Gastroesophageal sphincter (tissue), 3 donors: Measurements from ENCODE around the gene RAI1.

Experiments
- CTCF ChIP-seq, 4 experiments: fragments of 200-600 bp in 2 of 4; fragments of 450-650 bp in 2 of 4; sonication (generic) in 1 of 4; IDR thresholded peaks; one replicate each; pipeline ENCODE4 v1.5.1; 2017 to 2019; ENCODE audit warnings: antibody characterized with exemption in 4 of 4, mild to moderate bottlenecking in 2 of 4, moderate library complexity in 2 of 4
- POLR2A ChIP-seq, 2 donors: fragments of 450-650 bp; IDR thresholded peaks; one replicate each; pipeline ENCODE4 v1.6.1; 2017; ENCODE audit warnings: antibody characterized with exemption in 2 of 2, mild to moderate bottlenecking in 2 of 2, moderate library complexity in 1 of 2

DNA sequence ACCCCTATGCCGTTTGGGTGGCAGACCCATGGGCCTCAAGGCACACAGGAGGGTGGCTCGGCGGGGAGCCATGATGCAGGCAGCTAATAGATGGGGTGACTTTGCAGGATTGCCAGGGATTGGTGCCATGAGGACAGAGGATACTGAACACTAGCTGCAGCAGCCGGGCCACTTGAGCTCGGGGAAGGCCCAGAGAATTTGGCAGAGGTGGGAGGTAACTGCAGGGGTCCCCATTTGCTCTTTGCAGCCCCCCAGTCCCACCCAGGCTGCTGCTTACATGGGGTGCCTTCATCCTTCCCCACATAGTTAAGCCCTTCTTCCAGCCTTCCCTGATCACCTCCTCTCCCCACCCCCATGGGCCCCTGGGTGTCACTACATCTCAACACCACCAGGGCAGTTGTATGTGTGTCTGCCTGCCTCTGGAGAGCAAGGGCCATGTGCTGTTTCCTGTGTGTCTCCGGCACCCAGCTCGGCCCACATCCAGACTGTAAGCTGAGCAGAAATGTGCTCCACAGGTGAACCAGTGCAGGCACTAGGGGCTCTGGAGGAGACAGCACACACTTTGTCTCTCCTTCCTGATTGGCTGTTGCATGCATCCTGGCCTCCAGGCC is 103.5 kb downstream of the RAI1 start:
- TF ChIP-seq CTCF (IDR thresholded peaks at IDR 0.05) (peak in 1 of 4 experiments; percentile 19), POLR2A (IDR thresholded peaks at IDR 0.05) (no peak)
